Activated effector memory CD4-positive, alpha-beta T cell treated with Interleukin-2 at 50 U/mL for 16 hours (primary cell): ENCODE data around the gene ATP2B2.

Experiments
- DNase-seq: peaks from one replicate; pipeline ENCODE4 v3.0.0-alpha.2; 2020

Gene ATP2B2

GRCh38 chr3:10357095-10357494, 148.3 kb downstream of the ATP2B2 start:
- DNase-seq: no peak

GRCh38 chr3:10356461-10356981, 148.9 kb downstream of the ATP2B2 start:
- DNase-seq: no peak

DNA sequence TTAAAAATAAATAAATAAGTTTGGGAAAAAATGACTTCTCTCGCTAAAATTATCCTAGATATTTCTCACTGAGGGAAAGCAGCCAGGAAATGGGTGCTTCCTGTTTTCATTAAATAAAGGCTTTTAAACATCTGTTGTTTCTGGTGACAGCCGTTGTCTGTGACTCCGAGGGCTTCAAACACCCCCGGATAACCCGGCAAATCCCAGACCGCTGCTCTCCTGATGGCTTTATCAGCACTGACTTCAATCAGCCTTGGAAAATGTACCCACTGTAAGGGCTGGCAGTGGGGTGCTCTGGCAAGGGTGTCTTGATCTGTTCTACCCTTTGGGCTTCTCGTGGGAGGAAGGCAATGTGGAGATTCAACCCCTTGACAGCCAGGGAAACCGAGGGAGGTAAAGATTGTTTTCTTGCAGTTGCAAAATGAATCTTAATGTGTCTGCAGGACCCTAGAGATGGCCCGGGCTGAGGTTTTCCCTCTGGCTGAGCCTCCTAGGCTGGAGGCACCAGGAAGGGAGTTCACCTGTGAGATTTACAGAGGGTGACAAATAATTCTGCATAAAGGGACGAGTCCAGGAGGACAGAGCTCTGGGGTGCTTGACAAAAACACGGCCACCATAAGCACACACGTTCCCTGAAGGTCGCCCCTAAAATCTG, 150.9 kb downstream of the ATP2B2 start:
- DNase-seq: no peak

GRCh38 chr3:10353661-10354360, 151.6 kb downstream of the ATP2B2 start:
- no peak for DNase-seq

GRCh38 chr3:10353160-10353559, 152.2 kb downstream of the ATP2B2 start:
- no peak for DNase-seq

DNA sequence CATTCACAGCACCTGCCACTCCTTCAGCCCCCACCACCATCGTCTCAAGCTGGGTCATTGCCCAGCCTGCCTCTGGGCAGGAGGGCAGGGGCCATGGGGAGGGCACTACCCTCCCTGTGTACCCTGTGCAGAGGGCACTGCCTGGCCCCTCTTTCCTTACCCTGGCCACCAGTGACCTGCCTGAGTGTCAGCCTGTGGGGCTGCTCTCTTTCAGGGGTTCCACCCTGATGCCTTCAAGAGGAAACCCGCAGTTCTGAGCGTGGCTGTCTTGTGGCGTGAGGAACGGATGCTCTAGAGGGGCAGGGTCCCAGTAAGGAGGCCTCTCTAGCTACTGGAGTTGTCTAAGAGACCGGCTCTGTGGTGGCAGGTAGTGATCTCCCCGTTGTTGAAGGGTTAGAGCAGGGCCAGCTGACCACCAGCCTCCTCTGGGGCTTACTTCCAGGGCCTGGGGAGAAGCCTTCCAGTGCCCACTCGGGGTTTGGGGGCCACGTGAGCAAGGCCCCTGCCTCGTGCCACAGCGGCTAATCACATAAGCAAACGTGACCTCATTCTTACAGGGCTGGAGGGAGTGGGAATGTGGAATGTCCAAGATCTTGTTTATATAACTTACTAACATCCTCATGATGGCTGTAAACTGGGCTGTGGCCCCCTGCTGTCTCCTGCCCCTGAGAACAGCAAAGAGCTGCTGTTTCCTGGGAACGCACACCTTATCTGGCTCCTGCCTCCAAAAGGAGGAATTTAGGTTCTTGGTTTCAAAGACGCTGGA, 153.1 kb downstream of the ATP2B2 start:
- DNase-seq: no peak

- DNase-seq: no peak
Observed at GRCh38 chr3:10351013-10351735, 154.2 kb downstream of the ATP2B2 start.

- no peak for DNase-seq
Observed at GRCh38 chr3:10350324-10350985, 154.9 kb downstream of the ATP2B2 start.

GRCh38 chr3:10349801-10350200, 155.6 kb downstream of the ATP2B2 start:
- DNase-seq: no peak

DNA sequence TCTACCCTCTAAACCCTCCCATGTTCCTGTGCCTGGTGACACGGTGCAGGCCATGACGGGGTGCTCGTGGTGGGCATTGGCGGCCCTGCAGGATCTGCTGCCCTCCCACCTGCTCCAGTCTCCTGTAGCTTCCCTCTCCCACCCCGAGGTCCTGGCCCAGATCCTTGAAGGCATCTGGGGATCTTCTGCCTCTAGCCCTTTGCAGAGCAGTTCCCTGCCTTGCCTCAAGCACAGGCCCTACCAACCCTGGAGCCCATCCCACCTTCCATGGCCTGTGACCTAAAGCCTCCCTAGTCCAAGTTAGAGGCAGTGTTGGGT, 157.0 kb downstream of the ATP2B2 start:
- no peak for DNase-seq

- no peak for DNase-seq
Observed at GRCh38 chr3:10347648-10348403, 157.6 kb downstream of the ATP2B2 start.

DNA sequence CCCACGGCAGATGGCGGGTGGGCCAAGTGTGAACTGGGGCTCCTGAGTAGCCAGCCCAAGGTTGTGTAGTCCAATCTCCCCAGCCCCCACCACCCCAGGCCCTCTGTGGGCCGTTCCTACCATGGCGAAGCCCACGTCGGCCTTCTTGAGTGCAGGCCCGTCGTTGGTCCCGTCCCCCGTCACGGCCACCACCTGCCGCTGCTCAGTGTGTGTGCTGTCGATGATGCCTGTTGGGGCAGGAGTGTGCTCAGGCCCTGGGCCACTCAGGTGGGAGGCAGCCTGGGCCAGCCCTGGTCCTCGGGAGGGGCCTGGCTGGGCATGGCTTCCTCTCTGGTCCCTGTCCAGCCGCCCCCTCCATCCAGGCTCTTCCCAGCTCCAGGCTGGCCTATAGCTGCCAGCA, 159.5 kb downstream of the ATP2B2 start:
- DNase-seq: no peak

GRCh38 chr3:10344944-10345575, 160.3 kb downstream of the ATP2B2 start:
- no peak for DNase-seq

DNA sequence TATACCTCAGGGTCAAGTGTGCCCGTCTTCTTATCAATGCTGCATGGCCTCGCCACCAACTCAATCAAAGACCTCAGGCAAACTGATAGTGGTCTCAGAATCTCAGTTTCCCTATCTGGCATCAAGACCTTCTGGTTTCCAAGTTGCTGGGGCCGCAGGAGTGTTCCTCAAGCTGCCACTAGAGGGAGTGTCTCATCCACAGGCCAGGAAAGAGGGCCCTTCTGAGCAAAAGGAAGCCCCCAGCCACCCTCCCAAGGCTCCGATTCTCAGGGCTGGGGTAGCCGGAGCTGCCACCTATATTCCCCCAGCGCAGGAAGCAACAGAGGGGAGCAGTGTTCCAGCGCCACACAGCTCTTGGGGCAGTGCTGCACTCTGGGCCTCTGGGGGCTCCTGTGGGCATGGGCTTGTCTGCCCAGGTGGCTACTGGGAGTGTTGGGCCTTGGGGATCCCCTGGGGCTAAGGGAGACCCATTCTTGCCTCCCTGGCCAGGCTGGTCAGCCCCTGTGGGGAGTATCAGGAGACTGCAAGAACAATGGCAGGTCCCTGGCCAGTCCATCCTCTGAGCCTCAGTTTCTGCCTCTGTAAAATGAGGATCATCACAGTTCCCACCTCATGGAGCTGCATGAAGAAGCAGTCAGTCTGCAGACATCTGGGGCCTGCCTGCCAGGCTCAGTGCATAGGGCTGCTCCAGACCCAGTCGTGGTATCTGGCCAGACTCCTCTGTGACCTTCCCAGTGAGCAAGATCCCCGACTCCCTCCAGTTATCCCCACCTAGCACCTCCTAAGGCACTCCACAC, 161.0 kb downstream of the ATP2B2 start:
- DNase-seq: peak; percentile 32

- no peak for DNase-seq
Observed at GRCh38 chr3:10343526-10343925, 161.9 kb downstream of the ATP2B2 start.

DNA sequence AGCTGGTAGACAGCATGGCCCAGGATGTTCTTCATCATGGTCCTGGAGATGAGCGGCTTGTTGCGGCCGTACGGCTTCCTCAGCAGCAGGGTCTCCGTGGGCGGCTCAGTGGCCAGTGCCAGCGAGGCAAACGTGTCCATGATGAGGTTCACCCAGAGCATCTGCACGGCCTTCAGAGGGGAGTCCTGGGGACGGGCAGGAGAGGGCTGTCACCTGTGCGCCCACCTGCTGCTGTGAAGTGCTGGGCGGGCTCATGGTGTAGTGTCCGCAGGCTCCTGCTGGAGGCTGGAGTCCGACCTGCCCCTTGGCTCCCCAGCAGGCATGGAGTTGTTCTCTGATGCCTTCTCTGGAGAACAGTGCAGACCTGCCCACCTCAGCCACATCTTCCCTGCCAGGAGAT, 162.6 kb downstream of the ATP2B2 start:
- DNase-seq: no peak

GRCh38 chr3:10341901-10342398, 163.4 kb downstream of the ATP2B2 start:
- DNase-seq: no peak

DNA sequence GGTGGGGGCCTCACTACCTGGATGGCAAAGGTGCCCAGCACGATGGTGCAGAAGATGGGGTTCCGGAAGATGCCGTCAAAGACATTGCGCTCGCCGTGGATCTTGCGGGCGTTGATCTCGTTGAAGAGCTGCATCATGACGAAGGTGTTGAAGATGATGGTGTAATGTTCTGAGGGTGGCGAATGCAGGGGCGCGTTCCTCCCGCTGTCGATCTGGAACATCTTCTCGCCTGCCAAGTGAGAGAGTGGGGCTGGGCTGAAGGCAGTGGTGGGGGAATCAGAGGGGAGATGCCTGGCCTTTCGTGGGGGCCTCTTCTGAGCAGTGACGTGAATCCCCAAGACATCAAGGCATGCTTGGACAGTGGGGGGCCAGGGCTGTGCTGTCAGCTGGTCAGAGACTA, 164.9 kb downstream of the ATP2B2 start:
- no peak for DNase-seq

DNA sequence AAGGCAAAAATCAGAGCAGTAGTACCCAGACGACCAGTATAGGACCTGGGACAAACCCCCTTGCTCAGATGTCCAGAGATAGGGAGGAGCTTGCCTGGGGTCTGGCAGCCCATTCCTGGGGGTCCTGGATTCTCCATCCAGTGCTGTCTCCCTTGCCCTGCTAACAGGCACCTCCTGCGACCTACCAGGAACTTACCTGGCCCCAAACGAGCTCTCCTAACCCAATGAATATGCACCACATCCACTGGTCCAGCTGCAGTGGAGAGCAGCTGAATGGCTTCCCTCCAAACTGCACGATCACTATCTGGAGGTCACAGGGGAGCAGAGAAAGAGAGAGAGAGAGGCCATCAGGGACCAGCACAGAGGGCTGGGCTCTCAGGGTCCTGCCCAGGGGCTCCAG, 165.3 kb downstream of the ATP2B2 start:
- DNase-seq: no peak

GRCh38 chr3:10339376-10339955, 165.9 kb downstream of the ATP2B2 start:
- no peak for DNase-seq
